ENCODE data around the gene DPP6. TPM values are rescaled to one million over a fixed set of nuclear protein-coding genes. Genes with fewer than 3 reads are reported as not detected.

DPP6 gene
- total RNA-seq, 1 donor from 2014 or later: 0.39 TPM

GRCh38 chr7:154871928-154872750 lies 819.9 kb downstream of the DPP6 start:
- Histone ChIP-seq H3K9ac (no peak overlapping the region), H3K4me3 (no peak overlapping the region), H3K4me2 (no peak overlapping the region), H3K4me1 (peaks cover 22% of the 10 kb centered on the region), H3F3A (ENCODE audit: low read depth) (peaks cover 23% of the 10 kb centered on the region), H3K79me2 (ENCODE audit: low read depth) (no peaks in the 10 kb centered on the region), H3K27ac (no peak overlapping the region), H2AFZ (replicated peaks) (no peak overlapping the region), H3K9me3 (ENCODE audit: low read depth) (no peaks in the 10 kb centered on the region), H3K36me3 (no peaks in the 10 kb centered on the region), H4K20me1 (ENCODE audit: low read depth) (no peaks in the 10 kb centered on the region), H3K27me3 (peaks cover 13% of the 10 kb centered on the region)
- H3K4me3 Mint-ChIP-seq: no peak overlapping the region
- peaks cover 45% of the 10 kb centered on the region for H3K4me1 Mint-ChIP-seq
- no peaks in the 10 kb centered on the region for H3K9me3 Mint-ChIP-seq
- H3K27me3 Mint-ChIP-seq (ENCODE audit: insufficient read depth, low read depth): peaks cover 14% of the 10 kb centered on the region
- no peak for DNase-seq (ENCODE audit: low spot score)
- no peak for TF ChIP-seq CTCF (IDR thresholded peaks at IDR 0.05)
- no peak for TF ChIP-seq EZH2phosphoT487 (IDR thresholded peaks at IDR 0.05)
- no peak for TF ChIP-seq EZH2 (IDR thresholded peaks at IDR 0.05)
- H3K27ac Mint-ChIP-seq: peak overlapping the region; percentile 42
- no peaks in the 10 kb centered on the region for H3K36me3 Mint-ChIP-seq

DNA sequence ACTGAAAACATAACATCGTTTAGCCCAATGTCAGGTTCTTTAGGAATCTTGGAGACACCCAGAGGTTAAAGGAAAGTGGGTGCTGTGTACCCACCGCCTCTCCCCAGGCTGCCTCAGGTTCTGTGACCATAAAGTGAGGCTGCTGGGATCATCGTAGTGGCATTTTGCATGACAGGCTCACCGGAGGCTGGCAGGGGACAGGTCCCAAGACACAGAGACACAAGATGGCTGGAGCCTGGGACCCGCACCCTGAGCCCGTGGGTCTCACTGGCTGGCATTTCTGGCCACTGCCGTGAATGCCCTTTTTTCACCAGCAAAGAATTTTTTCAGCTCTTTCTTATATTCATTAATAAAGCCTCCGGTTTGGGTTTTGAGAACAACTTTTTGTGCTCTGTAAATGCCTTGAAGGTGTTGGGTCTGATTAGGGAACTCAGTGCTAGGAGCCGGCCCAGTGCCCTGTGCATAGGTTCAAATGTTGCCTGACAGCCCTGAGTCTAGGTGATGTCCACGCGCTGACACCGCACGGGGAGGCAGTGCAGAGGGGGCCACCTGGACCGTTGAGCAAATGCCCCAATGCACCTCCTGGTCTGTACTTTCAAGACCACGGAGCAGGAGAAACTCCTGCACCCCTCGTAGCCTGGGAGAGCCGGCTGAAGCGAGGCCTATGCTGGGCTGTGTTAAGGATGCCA lies 820.8 kb downstream of the DPP6 start:
- Histone ChIP-seq H3K4me1 (peaks cover 23% of the 10 kb centered on the region), H3K4me2 (no peak overlapping the region), H3K79me2 (ENCODE audit: low read depth) (no peaks in the 10 kb centered on the region), H3F3A (ENCODE audit: low read depth) (peaks cover 23% of the 10 kb centered on the region), H3K36me3 (no peaks in the 10 kb centered on the region), H3K4me3 (no peak overlapping the region), H4K20me1 (ENCODE audit: low read depth) (no peaks in the 10 kb centered on the region), H3K9me3 (ENCODE audit: low read depth) (no peaks in the 10 kb centered on the region), H2AFZ (replicated peaks) (no peak overlapping the region), H3K27me3 (peaks cover 8% of the 10 kb centered on the region), H3K9ac (no peak overlapping the region), H3K27ac (no peak overlapping the region)
- H3K27me3 Mint-ChIP-seq (ENCODE audit: insufficient read depth, low read depth): peaks cover 17% of the 10 kb centered on the region
- no peak for TF ChIP-seq EZH2phosphoT487 (IDR thresholded peaks at IDR 0.05)
- no peak for TF ChIP-seq EZH2 (IDR thresholded peaks at IDR 0.05)
- TF ChIP-seq CTCF (IDR thresholded peaks at IDR 0.05): no peak
- no peak for DNase-seq (ENCODE audit: low spot score)
- H3K4me3 Mint-ChIP-seq: no peak overlapping the region
- H3K4me1 Mint-ChIP-seq: peaks cover 45% of the 10 kb centered on the region
- H3K27ac Mint-ChIP-seq: no peak overlapping the region
- H3K36me3 Mint-ChIP-seq: no peaks in the 10 kb centered on the region
- no peaks in the 10 kb centered on the region for H3K9me3 Mint-ChIP-seq

DNA sequence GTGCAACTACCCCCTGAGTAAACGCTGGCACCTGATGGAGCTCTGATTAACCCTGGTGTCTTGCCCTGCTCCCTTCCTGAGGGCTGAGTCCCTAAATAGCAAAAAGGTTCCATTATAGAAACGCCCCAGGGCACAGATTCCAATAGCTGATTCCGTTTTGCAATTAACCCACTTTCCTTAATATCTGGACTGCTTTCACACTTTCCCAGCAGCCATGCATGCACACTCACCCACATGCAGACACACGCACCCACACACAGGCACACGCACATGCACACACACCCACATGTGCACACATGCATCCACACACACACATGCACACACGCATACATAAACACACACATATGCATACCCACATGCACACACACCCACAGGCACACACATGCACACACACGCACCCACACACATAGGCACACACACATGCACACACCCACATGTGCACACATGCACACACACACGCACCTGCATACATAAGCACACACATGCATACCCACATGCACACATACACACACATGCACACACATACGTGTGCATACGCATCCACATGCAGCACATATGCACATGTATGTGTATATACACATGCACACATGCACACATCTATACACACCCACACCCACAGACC lies 821.4 kb downstream of the DPP6 start:
- Histone ChIP-seq H3K27ac (no peak overlapping the region), H4K20me1 (ENCODE audit: low read depth) (no peaks in the 10 kb centered on the region), H3K36me3 (no peaks in the 10 kb centered on the region), H3F3A (ENCODE audit: low read depth) (peaks cover 23% of the 10 kb centered on the region), H3K9ac (no peak overlapping the region), H3K4me2 (no peak overlapping the region), H3K9me3 (ENCODE audit: low read depth) (no peaks in the 10 kb centered on the region), H2AFZ (replicated peaks) (no peak overlapping the region), H3K4me1 (peaks cover 21% of the 10 kb centered on the region), H3K79me2 (ENCODE audit: low read depth) (no peaks in the 10 kb centered on the region), H3K4me3 (no peak overlapping the region), H3K27me3 (peaks cover 2% of the 10 kb centered on the region)
- H3K4me3 Mint-ChIP-seq: no peak overlapping the region
- H3K27me3 Mint-ChIP-seq (ENCODE audit: insufficient read depth, low read depth): peaks cover 17% of the 10 kb centered on the region
- H3K36me3 Mint-ChIP-seq: no peaks in the 10 kb centered on the region
- peak overlapping the region; percentile 10 for H3K27ac Mint-ChIP-seq
- peaks cover 41% of the 10 kb centered on the region for H3K4me1 Mint-ChIP-seq
- no peak for TF ChIP-seq EZH2phosphoT487 (IDR thresholded peaks at IDR 0.05)
- TF ChIP-seq CTCF (IDR thresholded peaks at IDR 0.05): no peak
- TF ChIP-seq EZH2 (IDR thresholded peaks at IDR 0.05): no peak
- no peak for DNase-seq (ENCODE audit: low spot score)
- no peaks in the 10 kb centered on the region for H3K9me3 Mint-ChIP-seq

Measured in neural progenitor cell (in vitro differentiated cells).